ENCODE data around the gene TSPAN32.

TSPAN32 gene

GRCh38 chr11:2264366-2265053 lies 37.3 kb upstream of the TSPAN32 start:
- no peak for TF ChIP-seq CTCF (IDR thresholded peaks at IDR 0.05)

GRCh38 chr11:2265396-2265795 lies 36.4 kb upstream of the TSPAN32 start:
- TF ChIP-seq CTCF (IDR thresholded peaks at IDR 0.05), result no peak

- TF ChIP-seq CTCF (IDR thresholded peaks at IDR 0.05), result no peak
Observed at GRCh38 chr11:2265854-2266585, 35.8 kb upstream of the TSPAN32 start.

GRCh38 chr11:2266586-2267305 lies 35.1 kb upstream of the TSPAN32 start:
- no peak for TF ChIP-seq CTCF (IDR thresholded peaks at IDR 0.05)

GRCh38 chr11:2267306-2267850 lies 34.4 kb upstream of the TSPAN32 start:
- TF ChIP-seq CTCF (IDR thresholded peaks at IDR 0.05), result no peak

GRCh38 chr11:2267851-2268728 lies 33.7 kb upstream of the TSPAN32 start:
- TF ChIP-seq CTCF (IDR thresholded peaks at IDR 0.05), result no peak
